Activated CD4-positive, alpha-beta T cell treated with anti-CD3 and anti-CD28 coated beads, Interleukin-2, amount 50 U/mL, for 16 hours (primary cell): Measurements from ENCODE around the gene NQO1.
A peak's percentile ranks its signal among the peaks of the same experiment; 100 is the strongest.
"Not testable (repeated sequence)": the region's sequence is repeated elsewhere in the genome, so short reads cannot be mapped to it uniquely, and the experiment has no call there.

Experiments used
- DNase-seq: peaks from one replicate; pipeline ENCODE4 v3.0.0-alpha.2; 2020

The NQO1 gene

DNA sequence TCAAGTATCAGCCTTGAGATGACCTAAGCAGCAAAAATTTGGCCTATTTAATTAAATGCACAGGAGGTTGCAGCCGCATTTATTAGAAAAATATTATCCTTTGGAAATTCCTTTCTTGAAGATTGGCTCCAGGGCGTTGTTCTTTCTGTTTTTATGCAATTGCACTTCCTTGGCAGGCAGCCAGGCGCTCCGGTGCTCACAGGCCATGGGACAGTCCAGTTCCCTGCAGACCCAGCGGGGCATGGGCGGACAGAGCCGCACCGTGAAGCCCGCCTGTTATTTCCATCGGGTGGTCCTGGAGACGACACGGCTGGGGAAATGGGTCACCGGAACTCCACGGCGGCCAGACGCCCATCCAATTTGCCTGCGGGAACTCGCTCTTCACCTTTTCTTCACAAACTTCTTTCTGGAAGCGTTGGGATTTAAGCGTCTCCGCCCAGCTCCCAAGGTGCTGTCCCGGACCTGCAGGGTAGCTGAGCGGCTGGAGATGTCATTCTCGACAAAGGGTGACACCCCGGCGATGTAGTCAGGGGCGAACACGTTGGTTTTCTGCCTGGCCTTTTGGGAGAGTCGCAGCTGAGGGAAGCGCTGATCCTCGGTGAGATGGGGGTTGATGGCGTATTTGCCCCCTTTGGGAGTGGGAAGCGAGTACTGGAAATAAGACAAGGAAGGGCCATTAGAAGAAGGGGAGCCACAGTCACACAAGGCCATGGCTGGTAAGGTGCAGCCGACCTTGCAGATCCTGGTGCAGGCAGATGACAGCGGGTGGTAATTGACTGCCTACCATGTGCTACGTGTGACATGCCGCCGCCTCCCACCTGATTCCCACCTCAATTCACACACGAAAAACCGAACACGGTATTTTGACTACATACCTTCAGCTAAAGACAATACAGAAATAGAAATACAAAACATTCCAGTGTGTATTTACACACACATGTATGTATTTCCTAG is 15.9 kb upstream of the NQO1 start:
- no peak for DNase-seq

DNA sequence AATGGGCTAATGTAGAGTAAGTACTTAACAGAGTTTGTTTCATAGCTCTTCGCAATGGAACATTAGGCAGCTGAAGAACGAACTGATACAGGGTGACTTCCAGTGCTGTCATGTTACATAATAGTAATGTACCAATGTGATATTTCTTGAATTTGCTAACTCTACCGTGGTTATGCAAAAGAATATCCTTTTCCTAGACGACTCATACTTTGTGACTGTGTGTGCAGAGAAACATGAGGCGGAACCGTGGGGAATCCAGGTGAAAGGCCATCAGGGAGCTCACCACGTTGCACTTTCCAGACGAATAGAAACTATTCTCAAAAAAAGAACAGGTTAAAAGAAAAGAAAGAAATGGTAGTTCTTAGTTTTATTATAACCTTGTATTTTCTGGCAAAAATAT is 15.2 kb upstream of the NQO1 start:
- no peak for DNase-seq

DNA sequence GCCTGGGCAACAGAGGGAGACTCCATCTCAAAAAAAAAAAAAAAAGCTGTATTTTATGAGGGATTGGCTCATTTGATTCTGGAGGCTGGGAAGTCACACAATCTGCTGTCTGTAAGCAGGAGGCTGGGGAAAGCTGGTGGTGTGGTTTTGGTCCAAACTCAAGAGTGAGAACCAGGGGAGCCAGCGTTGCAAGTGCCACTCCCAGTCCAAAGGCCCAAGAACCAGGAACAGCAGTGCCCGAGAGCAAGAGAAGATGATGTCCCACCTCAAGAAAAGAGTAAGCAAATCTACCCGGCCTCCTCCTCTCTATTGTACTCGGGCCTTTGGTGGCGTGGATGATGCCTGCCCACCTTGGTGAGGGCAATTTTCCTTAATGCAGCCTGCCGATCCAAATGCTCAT is 5.7 kb upstream of the NQO1 start:
- no peak for DNase-seq

DNA sequence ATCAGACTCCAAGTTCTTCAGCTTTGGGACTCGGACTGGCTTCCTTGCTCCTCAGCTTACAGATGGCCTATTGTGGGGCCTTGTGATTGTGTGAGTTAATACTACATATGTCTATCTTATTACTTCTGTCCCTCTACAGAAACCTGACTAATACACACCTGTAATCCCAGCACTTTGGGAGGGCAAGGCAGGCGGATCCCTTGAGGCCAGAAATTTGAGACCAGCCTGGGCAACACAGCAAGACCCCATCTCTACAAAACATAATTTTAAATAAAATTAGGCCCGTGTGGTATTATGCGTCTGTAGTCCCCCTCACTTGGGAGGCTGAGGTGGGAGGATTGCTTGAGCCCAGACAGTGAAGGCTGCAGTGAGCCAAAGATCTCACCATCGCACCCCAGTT is 4.9 kb upstream of the NQO1 start:
- not testable (repeated sequence) for DNase-seq

DNA sequence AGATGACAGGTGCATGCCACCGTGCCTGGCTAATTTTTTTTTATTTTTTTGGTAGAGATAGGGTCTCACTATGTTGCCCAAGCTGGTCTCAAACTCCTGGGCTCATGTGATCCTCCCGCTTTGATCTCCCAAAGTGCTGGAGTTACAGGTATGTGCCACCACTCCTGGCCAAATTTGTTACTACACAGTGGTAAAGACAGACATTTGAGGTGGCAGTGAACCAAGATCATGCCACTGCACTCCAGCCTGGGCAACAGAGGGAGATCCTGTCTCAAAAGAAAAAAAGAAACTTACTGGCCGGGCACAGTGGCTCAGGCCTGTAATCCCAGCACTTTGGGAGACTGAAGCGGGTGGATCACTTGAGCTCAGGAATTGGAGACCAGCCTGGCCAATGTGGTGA is 2.7 kb upstream of the NQO1 start:
- not testable (repeated sequence) for DNase-seq

DNA sequence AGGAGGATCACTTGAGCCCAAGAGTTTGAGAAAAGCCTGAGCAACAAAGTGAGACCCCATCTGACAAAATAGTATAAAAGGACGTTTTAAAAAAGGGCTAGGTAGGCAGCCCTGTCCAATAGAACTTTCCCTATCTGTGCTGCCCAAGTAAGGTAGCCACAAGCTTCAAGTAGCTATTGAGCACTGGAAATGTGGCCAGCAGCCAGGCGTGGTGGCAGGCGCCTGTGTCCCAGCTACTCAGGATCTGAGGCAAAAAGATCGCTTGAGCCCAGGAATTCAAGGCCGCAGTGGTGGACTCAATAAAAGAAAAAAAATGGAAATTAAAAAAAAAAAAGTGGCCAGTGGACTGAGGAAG is 1.5 kb upstream of the NQO1 start:
- DNase-seq = no peak

DNA sequence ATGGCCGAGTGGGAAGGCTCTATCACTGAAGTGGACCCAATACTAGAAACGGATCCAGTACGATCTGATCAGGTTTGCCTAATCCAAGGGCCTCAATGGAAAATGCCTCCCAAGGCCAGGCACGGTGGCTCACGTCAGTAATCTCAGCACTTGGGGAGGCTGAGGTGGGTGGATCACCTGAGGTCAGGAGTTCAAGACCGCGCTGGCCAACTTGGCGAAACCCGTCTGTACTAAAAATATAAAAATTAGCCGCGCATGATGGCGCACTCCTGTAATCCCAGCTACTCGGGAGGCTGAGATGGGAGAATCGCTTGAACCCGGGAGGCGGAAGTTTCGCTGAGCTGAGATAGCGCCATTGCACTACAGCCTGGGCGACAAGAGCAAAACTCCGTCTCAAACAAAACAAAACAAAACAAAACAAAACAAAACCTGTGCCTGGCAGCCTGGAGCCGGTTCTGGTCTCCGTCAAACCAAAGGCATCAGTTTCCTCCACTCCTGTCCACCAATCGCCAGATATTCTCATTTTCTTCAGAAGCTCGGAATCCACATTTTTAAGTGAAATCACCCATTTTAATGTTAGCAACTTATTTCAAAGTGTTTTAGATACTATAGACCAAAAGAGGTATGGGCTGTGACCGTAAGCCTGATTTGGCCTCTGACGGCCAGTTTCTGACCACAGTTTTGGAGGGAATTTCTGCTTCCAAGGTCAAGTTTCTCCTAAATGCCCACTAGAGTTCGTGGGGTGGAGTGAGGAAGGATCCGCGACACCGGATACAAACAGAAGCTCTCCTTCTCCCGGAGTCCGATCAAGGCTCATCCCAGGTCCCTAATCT is 664 bp downstream of the NQO1 start:
- no peak for DNase-seq

DNA sequence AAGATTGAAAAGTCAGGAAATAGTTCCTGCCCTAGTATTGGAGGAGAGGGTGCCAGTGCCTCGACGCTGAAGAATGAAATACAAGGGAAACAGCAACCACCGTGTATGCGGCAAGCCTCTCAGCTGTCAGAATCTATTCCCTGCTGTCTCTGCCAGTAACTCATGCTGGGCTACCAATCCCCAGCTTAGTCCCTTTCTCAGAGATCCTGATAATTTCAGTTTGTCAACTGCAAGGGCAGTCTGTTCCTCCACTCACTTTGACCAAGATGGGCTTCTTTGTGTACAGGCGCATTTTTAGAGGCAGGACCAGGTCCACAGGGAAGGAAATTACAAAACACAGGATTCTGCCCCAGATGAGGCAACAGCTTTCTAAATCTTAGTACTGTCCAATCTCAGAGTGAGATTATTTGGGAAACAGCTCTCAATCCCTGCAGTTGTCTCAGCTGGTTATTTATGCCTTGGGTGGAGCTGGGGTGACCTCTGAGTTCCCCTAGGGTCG is 1.3 kb downstream of the NQO1 start:
- DNase-seq = no peak

DNA sequence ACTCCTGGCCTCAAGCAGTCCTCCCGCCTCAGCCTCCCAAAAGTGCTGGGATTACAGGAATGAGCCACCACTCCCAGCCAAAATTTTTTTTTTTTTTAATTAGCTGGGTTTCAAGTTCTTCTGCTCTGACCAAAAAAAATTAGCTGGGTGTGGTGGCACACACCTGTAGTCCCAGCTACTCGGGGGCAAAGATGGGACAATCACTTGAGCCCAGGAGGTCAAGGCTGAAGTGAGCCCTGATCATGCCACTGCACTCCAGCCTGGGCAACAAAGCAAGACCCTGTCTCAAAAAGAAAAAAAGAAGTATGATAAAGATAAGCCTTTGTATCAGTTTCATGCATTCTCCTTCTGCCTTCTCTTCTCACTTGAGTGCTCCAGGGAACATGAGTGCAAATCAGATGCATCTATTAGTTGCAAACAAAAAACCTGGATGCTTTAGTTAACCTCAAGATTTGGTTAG is 1.9 kb downstream of the NQO1 start:
- no peak for DNase-seq

DNA sequence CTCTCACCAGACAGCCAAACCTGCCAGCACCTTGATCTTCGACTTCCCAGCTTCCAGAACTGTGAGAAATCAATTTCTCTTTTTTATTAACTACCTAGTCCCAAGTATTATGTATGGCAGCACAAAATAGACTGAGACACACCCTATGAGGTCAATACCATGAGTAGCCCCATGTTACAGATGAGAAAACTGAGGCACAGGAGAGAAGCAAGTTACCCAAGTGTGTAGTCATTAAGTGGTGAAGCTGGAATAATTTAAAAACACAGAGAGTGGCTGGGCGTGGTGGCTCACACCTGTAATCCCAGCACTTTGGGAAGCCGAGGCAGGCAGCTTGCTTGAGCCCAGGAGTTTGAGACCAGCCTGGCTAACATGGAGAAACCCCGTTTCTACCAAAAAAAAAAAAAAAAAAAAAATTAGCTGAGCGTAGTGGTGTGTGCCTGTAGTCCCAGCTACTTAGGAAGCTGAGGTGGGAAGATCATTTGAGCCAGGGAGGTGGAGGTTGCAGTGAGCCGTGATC is 4.9 kb downstream of the NQO1 start:
- no peak for DNase-seq

DNA sequence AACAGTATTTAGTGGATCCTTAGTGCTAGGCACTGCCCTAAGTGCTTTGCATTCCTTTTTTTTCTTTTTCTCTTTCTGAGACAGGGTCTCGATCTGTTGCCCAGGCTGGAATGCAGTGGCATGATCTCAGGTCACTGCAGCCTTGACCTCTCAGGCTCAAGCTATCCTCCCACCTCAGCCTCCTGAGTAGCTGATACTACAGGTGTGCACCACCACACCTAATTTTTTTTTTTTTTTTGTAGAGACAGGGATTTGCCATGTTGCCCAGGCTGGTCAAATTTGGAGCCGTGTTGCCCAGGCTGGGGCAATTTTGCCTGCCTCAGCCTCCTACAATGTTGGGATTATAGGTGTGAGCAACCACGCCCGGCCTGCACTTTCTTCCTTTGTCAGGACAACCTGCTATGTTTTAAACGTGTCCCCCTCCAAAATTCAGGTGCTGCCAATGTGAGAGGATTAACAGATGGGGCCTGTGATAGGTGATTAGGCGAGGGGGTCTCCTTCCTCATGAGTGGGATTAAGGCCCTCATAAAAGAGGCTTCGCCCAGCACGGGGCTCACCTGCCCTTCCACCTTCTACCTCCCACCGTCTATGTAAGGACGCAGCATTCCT is 5.4 kb downstream of the NQO1 start:
- no peak for DNase-seq

DNA sequence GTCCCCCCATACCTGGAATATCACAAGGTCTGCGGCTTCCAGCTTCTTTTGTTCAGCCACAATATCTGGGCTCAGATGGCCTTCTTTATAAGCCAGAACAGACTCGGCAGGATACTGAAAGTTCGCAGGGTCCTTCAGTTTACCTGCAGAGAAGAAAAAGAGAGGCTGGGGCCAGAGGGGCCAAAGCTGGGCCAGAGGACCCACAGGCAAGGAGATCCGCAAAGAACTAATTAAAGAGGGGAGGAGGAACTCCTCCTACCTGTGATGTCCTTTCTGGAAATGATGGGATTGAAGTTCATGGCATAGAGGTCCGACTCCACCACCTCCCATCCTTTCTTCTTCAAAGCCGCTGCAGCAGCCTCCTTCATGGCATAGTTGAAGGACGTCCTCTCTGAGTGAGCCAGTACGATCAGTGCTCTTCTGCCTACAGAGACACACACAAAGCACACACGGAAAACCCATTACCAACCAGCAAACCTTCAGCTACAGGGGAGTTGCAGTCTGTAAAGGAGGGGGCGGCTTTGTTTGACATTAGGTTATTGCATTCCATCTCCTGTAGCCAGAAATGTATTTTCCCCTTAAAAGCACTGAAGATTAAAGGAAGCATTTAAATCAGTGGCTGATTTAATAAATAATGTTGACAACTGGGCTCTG is 8.1 kb downstream of the NQO1 start:
- no peak for DNase-seq

DNA sequence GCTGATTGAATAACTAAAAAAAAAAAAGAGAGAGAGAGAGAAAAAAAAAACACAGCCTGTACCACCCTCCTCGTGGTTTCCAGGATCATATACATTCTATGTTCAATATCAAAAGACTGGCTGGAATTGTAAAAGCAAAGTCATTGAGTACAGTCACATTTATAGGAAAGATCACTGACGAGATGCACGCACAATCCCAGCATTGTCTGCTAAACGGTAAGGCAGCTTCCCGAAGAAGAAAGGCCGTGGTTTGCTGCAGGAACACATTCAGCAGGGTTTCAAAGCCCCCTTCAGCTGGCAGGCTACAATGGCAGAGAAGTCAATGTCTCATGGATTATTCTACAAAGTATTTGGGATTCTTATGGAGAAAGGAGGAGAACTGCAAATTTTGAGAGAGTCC is 9.3 kb downstream of the NQO1 start:
- no peak for DNase-seq

DNA sequence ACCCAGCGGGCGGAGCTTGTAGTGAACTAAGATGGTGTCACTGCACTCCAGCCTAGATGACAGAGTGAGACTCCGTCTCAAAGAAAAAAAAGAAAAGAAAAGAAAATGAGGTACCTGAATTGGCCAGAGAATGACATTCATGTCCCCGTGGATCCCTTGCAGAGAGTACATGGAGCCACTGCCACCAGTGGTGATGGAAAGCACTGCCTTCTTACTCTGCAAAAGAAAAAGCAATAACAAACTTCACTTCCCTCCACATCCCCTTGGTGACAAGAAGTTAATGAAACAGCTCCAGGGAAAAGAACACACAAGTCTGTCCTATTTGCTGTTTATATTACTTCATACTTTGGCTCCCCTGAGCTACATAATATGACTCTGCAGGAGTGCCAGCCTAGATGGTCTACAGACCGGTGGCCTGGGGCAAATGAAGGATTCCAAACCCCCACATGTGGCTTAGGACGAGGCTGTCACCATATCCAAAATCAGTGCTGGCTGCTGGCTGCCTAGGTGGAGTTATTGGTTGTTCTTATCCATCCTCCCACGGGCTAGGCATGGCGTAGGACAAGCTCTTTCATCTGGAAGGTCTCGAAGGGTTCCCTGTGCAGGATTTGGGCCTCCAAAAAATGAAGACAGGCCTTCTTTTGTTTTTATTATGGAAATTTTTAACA is 13.3 kb downstream of the NQO1 start:
- DNase-seq = no peak

DNA sequence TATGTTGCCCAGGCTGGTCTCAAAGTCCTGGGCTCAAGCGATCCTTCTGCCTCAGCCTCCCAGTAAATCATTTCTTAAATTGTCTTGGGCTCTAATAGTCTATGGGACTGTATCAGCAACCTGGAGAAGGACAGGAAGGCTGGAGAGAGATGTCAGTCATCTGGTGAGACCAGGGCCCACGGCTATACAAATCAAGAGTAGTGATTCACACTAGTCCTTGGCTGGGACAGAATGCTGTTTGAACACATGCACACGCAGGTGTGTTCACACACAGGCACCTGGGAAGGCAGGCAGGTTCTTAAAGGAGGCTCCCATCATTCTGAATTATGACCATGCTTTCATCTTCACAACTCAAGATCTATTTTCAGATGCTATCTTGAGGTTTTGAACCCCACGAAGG is 14.1 kb downstream of the NQO1 start:
- no peak for DNase-seq

DNA sequence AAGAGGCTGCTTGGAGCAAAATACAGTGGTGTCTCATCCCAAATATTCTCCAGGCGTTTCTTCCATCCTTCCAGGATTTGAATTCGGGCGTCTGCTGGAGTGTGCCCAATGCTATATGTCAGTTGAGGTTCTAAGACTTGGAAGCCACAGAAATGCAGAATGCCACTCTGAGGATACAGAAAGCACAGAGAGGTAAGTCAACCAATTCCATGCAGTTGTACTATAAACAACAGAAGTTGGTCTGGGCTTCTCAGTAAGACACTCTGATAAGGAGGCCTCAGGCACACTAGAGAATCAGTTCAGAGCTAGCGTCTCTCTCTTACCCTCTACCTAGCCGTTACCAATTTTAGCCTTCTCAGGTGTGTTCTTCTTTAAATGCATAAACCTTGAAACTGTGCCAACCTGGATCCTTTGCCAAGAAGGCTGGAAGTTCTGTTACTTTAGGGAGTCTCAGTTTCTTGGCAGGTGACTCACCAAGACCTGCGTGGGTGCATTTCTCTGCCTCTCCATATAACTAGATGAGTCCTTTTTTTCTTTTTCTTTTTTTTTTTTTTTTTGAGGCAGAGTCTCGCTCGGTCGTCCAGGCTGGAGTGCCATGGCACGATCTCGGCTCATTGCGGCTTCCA is 15.1 kb downstream of the NQO1 start:
- DNase-seq = no peak

DNA sequence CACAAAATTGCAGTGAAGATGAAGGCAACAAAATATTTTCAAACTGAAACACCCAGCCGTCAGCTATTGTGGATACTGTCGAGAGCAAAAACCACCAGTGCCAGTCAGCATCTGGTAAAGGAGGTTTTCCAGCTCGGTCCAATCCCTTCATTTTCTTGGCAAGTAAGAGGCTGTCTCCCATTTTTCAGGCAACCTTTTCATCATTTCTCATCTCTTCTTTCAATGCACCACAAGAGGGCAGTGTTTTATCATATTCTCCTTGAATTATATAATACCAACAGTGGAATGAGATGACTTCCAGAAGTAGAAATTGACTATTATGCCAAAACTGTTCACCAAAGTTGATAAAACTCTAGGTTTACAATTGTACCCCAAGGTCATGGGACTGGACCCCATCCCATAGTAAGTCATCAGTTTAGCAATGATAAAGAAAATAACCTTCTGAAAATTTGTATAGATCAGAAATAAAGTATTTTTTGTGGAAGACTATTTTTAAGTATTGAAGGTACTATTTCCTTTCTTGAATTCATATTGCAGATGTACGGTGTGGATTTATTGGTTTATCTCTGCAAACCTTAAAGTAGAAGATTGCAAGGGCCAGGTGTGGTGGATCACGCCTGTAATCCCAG is 16.8 kb downstream of the NQO1 start:
- peak; percentile 64 for DNase-seq

DNA sequence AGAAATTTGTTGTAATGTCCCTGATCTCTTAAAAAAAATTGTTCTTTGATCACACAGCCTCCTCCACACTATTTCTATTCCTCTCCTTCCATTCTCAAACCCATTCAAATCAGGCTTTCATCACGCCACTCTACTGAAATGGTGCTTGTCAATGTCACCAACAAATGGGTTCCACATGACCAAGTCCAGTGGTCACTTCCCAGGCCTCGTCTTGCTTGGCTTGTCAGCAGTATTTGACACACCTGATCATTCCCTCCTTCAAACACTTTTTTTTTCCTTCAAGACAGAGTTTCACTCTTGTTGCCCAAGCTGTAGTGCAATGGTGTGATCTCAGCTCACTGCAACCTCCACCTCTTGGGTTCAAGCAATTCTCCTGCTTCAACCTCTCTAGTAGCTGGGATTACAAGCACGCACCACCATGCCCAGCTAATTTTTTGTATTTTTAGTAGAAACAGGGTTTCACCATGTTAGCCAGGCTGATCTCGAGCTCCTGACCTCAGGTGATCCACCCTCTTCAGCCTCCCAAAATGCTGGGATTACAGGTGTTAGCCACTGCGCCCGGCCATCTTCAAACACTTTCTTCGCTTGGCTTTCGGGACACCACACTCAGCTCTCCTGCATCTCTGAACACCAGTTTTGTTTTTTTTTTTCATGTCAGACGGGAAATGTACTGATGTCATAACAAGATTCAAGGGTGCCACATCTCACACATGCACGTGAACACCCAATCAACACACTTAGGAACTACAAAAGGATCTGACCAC is 18.3 kb downstream of the NQO1 start:
- no peak for DNase-seq

DNA sequence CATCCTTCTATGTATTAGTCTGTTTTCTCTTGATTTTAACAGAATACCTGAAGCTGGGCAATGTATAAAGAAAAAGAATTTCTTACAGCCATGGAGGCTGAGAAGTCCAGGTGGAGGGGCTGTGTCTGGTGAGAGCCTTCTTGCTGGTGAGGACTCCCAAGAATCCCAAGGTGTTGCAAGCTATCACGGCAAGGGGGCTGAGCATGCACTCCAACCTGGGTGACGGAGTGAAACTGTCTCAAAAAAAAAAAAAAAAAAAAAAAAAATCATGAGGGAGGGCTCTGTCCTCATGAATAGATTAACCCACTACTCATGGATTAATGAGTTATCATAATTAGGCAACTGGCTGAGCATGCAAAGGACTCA is 19.4 kb downstream of the NQO1 start:
- DNase-seq = no peak

DNA sequence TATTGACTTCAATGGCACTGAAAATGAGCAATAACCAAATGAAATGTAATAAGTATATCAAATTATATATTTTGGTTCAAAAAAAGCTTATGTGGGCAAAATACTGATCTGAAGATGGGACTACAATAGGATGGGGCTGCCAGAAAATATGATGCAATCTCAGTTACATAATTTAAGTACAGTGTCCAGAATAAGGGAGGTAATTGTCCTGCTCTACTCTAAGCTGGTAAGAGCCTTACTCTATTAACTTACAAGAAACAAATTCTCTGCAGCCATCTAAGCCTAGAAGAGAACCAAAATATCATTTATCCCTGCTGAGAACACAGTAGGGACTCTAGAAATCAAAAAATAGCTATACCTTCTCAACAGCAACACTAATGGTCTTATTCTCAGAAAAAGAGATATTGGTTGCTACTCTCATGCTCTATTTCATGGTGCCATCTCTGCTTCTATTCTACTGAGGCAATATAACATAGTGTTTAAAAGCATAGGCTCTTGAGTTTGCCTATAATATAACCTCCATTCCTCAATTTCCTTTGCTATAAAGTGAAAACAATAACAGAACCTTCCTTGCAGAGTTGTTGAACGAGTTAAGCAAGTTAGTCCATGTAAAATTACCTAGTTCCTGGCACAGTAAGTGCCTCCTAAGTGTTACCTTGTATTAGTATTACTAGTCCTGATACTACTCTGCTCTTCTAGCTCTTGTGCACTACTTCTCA is 19.9 kb downstream of the NQO1 start:
- DNase-seq = no peak
